Activated T-cell treated with anti-CD3 and anti-CD28 coated beads, Interleukin-2, amount 50 U/mL, for 24 hours (primary cell): ENCODE data around the gene CFAP73.
A peak's percentile ranks its signal among the peaks of the same experiment; 100 is the strongest.

Experiments
- DNase-seq: peaks from one replicate; pipeline ENCODE4 v3.0.0-alpha.2; 2020
- H3K27ac Mint-ChIP-seq: 2 replicates; pipeline ENCODE4 v1.8.0; 2020; ENCODE audit warnings: mild to moderate bottlenecking, mixed read lengths
- H3K27me3 Mint-ChIP-seq: 2 replicates; pipeline ENCODE4 v1.8.0; 2020; ENCODE audit warnings: mixed read lengths
- H3K36me3 Mint-ChIP-seq: 2 replicates; pipeline ENCODE4 v1.8.0; 2020; ENCODE audit warnings: low read depth, mixed read lengths
- H3K4me1 Mint-ChIP-seq: 2 replicates; pipeline ENCODE4 v1.8.0; 2020; ENCODE audit warnings: low read depth, mixed read lengths
- H3K4me3 Mint-ChIP-seq: 2 replicates; pipeline ENCODE4 v1.8.0; 2020; ENCODE audit warnings: mild to moderate bottlenecking, moderate library complexity, mixed read lengths
- H3K9me3 Mint-ChIP-seq: 2 replicates; pipeline ENCODE4 v1.8.0; 2020; ENCODE audit warnings: mixed read lengths

Gene CFAP73

GRCh38 chr12:113161415-113162016, 12.0 kb downstream of the CFAP73 start:
- no peak overlapping the region for H3K4me3 Mint-ChIP-seq
- peaks cover 97% of the 10 kb centered on the region for H3K36me3 Mint-ChIP-seq
- no peaks in the 10 kb centered on the region for H3K9me3 Mint-ChIP-seq
- H3K27me3 Mint-ChIP-seq = no peaks in the 10 kb centered on the region
- peak overlapping the region; percentile 22 for H3K27ac Mint-ChIP-seq
- no peak for DNase-seq
- H3K4me1 Mint-ChIP-seq = peaks cover 7% of the 10 kb centered on the region

DNA sequence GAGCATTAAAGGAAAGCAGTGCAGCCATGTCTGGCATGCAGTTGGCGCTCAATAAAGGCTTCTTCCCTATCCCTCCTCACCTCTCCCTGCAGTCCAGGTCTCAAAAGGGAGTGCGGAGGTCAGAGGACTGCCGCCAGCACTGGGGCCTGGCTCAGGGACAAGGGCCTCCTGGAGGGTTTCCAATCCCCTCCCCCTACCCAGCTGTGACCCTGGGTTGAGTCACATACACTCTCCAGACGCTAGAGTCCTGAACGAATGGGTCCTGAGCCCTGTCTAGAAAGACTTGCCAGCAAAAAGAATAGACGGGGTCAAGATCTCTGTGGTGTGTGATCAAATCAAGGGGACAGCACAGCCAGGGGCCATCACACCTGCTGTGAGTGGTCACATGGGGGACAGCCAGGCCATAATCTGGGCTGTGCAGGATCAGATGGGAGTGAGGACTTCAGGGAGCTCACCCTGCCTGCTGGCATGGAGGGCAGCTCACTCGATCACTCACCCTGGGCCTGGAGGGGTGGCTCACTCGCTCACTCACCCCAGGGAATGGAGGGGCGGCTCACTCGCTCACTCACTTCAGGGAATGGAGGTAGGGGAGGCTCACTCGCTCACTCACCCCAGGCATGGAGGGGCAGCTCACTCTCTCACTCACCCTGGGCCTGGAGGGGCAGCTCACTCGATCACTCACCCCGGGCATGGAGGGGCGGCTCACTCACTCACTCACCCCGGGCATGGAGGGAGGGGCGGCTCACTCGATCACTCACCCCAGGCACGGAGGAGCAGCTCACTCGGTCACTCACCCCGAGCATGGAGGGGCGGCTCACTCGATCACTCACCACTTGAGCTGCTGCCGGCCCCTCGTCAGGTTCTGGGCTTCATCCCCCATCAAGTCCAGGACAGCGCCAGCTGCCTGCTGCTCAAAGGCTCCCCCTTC, 12.8 kb downstream of the CFAP73 start:
- Mint-ChIP-seq H3K9me3 (no peaks in the 10 kb centered on the region), H3K27ac (no peak overlapping the region), H3K4me1 (peaks cover 5% of the 10 kb centered on the region), H3K4me3 (no peak overlapping the region), H3K27me3 (no peaks in the 10 kb centered on the region), H3K36me3 (peaks cover 98% of the 10 kb centered on the region)
- DNase-seq = no peak

- no peaks in the 10 kb centered on the region for H3K27me3 Mint-ChIP-seq
- no peak overlapping the region for H3K4me3 Mint-ChIP-seq
- no peaks in the 10 kb centered on the region for H3K9me3 Mint-ChIP-seq
- peaks cover 98% of the 10 kb centered on the region for H3K36me3 Mint-ChIP-seq
- no peaks in the 10 kb centered on the region for H3K4me1 Mint-ChIP-seq
- H3K27ac Mint-ChIP-seq = no peak overlapping the region
- no peak for DNase-seq
Observed at GRCh38 chr12:113163030-113163360, 13.5 kb downstream of the CFAP73 start.

- Mint-ChIP-seq H3K36me3 (peaks cover 98% of the 10 kb centered on the region), H3K4me1 (no peaks in the 10 kb centered on the region), H3K27ac (no peak overlapping the region), H3K27me3 (no peaks in the 10 kb centered on the region), H3K4me3 (no peak overlapping the region), H3K9me3 (no peaks in the 10 kb centered on the region)
- no peak for DNase-seq
Observed at GRCh38 chr12:113164014-113164413, 14.5 kb downstream of the CFAP73 start.

DNA sequence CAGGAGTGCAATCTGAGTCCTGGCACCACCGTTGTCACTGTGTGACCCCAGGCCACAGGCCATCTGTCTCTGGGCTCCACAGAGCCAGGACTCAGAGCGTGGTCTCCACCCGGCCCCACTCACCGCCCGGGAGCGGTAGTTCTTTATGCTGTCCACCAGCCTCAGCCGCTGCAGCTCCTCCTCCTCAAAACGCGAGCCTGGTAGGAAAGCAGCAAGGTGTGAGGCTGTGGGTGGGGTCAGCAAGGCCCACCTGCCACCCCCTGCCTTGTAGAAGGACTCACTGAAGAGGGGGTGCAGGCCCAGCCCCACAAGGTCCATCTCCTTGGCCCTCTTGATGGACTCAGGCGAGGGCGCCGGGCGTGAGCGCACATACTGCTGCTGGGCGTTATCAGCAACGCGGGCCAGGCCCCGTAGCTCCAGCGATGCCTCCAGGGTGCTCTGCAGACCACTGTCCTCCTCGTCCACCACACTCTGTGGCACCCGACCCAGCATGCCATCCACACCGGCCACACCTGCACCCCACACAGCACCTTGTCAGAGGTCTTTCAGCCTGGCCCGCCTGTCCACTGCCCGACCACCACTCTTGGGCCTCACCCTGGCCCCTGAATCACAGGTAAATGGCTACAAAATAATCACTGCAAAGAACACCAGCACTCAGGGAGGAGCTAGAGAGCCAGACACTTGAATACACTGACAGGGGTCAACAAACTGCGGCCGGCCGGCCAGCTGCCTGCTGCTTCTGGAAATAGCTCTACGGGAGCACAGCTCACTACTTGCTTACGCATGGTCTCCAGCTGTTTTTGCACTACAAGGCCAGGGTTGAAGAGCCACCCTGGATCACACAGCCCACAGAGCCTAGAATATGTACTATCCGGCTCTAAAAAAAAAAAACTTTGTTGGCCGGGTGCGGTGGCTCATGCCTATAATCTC, 16.3 kb downstream of the CFAP73 start:
- Mint-ChIP-seq H3K36me3 (peaks cover 97% of the 10 kb centered on the region), H3K9me3 (no peaks in the 10 kb centered on the region), H3K4me1 (no peaks in the 10 kb centered on the region), H3K27me3 (no peaks in the 10 kb centered on the region), H3K27ac (no peak overlapping the region), H3K4me3 (no peak overlapping the region)
- no peak for DNase-seq

DNA sequence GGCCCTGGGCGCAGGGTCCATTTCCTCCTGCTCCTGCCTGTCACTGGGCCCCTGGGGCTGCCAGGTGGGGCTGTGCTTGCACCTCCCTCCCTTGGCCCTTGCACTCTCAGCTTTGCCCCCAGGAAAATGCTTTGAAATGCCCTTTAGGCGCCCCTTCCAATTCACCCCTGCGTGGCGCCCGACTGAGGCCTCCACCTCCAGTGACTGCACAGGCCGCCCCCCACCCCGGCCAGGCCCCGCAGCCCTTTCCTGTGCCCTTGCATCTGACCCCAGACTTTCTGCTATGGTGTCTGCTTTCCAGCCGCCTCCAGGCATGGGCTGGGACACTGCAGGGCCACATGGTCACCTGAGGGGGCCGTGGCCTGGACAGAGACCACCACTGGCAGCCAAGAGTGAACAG, 18.3 kb downstream of the CFAP73 start:
- no peak overlapping the region for H3K27ac Mint-ChIP-seq
- DNase-seq = no peak
- peaks cover 99% of the 10 kb centered on the region for H3K36me3 Mint-ChIP-seq
- peaks cover 1% of the 10 kb centered on the region for H3K4me1 Mint-ChIP-seq
- no peaks in the 10 kb centered on the region for H3K9me3 Mint-ChIP-seq
- H3K4me3 Mint-ChIP-seq = no peak overlapping the region
- H3K27me3 Mint-ChIP-seq = no peaks in the 10 kb centered on the region

- H3K27me3 Mint-ChIP-seq = no peaks in the 10 kb centered on the region
- peaks cover 3% of the 10 kb centered on the region for H3K4me1 Mint-ChIP-seq
- H3K9me3 Mint-ChIP-seq = no peaks in the 10 kb centered on the region
- peaks cover 99% of the 10 kb centered on the region for H3K36me3 Mint-ChIP-seq
- no peak for DNase-seq
- peak overlapping the region; percentile 33 for H3K27ac Mint-ChIP-seq
- H3K4me3 Mint-ChIP-seq = no peak overlapping the region
Observed at GRCh38 chr12:113169697-113170096, 20.2 kb downstream of the CFAP73 start.

GRCh38 chr12:113170457-113170856, 20.9 kb downstream of the CFAP73 start:
- peaks cover 3% of the 10 kb centered on the region for H3K4me1 Mint-ChIP-seq
- peak overlapping the region; percentile 33 for H3K27ac Mint-ChIP-seq
- no peaks in the 10 kb centered on the region for H3K27me3 Mint-ChIP-seq
- peaks cover 97% of the 10 kb centered on the region for H3K36me3 Mint-ChIP-seq
- H3K4me3 Mint-ChIP-seq = no peak overlapping the region
- no peaks in the 10 kb centered on the region for H3K9me3 Mint-ChIP-seq
- DNase-seq = no peak

- H3K4me3 Mint-ChIP-seq = no peak overlapping the region
- H3K27ac Mint-ChIP-seq = no peak overlapping the region
- no peaks in the 10 kb centered on the region for H3K27me3 Mint-ChIP-seq
- H3K4me1 Mint-ChIP-seq = peaks cover 3% of the 10 kb centered on the region
- DNase-seq = no peak
- no peaks in the 10 kb centered on the region for H3K9me3 Mint-ChIP-seq
- H3K36me3 Mint-ChIP-seq = peaks cover 97% of the 10 kb centered on the region
Observed at GRCh38 chr12:113170926-113171325, 21.4 kb downstream of the CFAP73 start.

DNA sequence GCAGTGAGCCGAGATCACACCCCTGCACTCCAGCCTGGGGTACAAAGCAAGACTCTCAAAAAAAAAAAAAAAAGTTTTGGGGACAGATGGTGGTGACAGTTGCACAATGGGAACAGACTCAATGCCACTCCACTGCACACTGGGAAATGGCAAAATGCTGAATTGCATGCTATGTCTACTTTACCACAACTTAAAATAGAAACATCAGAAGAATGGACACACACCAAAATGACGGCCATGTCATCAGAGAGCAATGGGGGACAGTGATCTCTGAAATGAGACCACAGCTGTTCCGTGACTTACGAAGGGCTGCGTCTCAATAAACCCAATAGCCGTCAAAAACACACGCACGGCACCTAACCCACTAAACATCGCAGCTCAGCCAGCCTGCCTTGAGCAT, 22.0 kb downstream of the CFAP73 start:
- Mint-ChIP-seq H3K4me3 (no peak overlapping the region), H3K4me1 (peaks cover 3% of the 10 kb centered on the region), H3K9me3 (no peaks in the 10 kb centered on the region), H3K27me3 (no peaks in the 10 kb centered on the region), H3K27ac (no peak overlapping the region), H3K36me3 (peaks cover 97% of the 10 kb centered on the region)
- DNase-seq = no peak

DNA sequence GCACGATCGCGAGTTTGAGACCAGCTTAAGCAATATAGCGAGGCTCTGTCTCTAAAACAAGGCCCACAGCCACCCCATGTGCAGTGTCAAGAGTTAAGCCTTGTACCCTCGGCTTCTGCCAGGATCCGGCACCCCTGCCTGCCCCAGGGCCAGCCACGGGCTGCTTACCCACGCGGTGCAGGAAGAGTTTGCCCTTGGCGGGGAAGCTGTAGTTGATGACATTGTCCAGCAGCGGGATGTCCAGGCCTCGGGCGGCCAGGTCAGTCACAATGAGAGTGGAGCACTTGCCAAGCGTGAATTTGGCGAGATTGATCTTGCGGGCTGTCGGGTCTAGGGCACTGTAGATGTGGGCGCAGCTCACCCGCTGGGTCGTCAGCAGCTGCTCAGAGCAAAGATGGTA, 22.7 kb downstream of the CFAP73 start:
- peaks cover 3% of the 10 kb centered on the region for H3K4me1 Mint-ChIP-seq
- no peak overlapping the region for H3K4me3 Mint-ChIP-seq
- peak overlapping the region; percentile 63 for H3K27ac Mint-ChIP-seq
- DNase-seq = no peak
- H3K27me3 Mint-ChIP-seq = no peaks in the 10 kb centered on the region
- H3K36me3 Mint-ChIP-seq = peaks cover 97% of the 10 kb centered on the region
- no peaks in the 10 kb centered on the region for H3K9me3 Mint-ChIP-seq

DNA sequence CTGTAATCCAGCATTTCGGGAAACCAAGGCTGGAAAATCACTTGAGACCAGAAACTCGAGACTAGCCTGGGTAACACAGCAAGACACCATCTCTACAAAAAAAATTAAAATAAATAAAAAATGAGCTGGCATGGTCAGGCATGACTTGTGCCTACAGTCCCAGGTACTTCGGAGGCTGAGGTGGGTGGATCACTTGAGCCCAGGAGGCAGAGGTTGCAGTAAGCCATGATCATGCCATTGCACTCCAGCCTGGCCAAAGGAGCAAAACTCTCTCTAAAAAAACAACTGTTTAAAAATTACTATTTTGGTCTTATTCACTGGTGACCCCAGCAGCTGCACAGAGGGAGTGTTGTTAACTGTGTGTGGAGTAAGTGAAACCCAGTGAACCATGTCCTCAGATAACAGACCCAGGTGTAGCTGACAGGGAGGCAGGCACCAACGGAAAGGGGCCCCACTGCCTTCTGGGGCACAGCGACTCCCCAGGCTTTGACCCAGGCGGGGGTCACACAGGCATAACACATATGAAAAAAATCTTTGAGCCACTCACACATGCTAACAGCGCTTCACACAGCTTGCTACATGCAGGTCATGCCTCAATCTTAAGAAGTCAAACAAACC, 23.7 kb downstream of the CFAP73 start:
- Mint-ChIP-seq H3K27ac (no peak overlapping the region), H3K4me3 (no peak overlapping the region), H3K27me3 (no peaks in the 10 kb centered on the region), H3K9me3 (no peaks in the 10 kb centered on the region), H3K36me3 (peaks cover 97% of the 10 kb centered on the region), H3K4me1 (peaks cover 3% of the 10 kb centered on the region)
- DNase-seq = no peak

DNA sequence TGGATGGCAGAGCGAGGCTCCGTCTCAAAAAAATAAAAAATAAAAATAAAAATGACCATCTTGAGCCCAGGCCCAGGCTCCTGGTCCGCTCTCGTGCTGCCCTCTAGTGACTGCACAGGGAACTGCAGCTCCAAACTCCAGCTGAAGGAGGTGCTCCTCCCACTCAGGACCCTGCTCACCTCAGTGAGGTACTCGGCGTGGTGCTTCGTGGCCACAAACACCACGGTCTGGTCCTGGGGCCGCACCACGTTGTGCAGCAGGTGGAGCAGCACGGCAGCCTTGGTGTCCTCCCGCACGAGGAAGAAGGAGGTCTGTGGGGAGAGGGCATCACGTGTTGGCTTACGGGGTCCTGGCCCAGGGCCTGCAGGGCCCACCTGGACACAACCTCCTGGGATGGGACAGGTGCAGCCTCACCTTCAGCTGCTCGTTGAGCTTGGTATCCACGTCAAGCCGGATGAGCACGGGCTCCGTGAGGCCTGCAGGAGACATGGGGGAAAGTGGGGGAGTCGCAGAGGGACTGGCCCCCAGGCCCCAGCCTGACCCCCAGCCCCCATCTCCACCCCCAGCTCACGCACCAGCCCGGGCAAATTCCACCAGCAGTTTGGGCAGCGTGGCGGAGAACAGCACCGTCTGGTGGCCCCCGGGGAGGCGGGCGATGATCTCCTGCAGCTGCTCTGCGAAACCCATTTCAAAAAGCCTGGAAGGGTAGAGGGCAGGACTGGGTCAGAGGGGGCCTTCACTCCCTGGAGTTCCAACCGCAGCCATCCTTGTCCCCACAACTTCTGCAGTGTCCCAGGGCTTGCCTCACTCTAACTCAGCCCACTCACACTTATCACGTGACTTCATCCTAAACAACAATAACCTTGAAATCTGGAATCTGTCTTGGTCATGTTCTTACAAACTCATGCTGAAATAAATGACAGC, 25.2 kb downstream of the CFAP73 start:
- H3K36me3 Mint-ChIP-seq = peaks cover 98% of the 10 kb centered on the region

More for the DNA sequence above, 25.2 kb downstream of the CFAP73 start:
- no peaks in the 10 kb centered on the region for H3K27me3 Mint-ChIP-seq
- no peak overlapping the region for H3K4me3 Mint-ChIP-seq
- no peaks in the 10 kb centered on the region for H3K9me3 Mint-ChIP-seq
- peaks cover 3% of the 10 kb centered on the region for H3K4me1 Mint-ChIP-seq
- peak; percentile 86 for DNase-seq
- peak overlapping the region; percentile 84 for H3K27ac Mint-ChIP-seq
